ENCODE results near the gene PRICKLE2.

- TF ChIP-seq POLR2A (IDR thresholded peaks at IDR 0.05; ENCODE audit: low read depth, low read length) (no peak), TAF1 (IDR thresholded peaks at IDR 0.05; ENCODE audit: low read depth, low read length) (no peak), SPI1 (IDR thresholded peaks at IDR 0.05; ENCODE audit: low read depth, low read length) (no peak), PAX5 (IDR thresholded peaks at IDR 0.05; ENCODE audit: insufficient read depth, low read length, severe bottlenecking) (no peak), POLR2AphosphoS5 (IDR thresholded peaks at IDR 0.05; ENCODE audit: low read depth, low read length) (no peak)
Measured at GRCh38 chr3:64147211-64147610, 78.1 kb downstream of the PRICKLE2 start.

Measured in GM12891 (cell line).